Heart left ventricle (tissue), 16 donors: ENCODE results near the gene TCF7L2. TPM values are rescaled to one million over a fixed set of nuclear protein-coding genes. Genes with fewer than 3 reads are reported as not detected.

ENCODE experiments used
- ATAC-seq, 4 donors: fragments of 200-7000 bp; cut with Tn5 transposase; one replicate each; pipeline ENCODE4 v1.9.1; 2020 to 2022; ENCODE audit warnings: moderate library complexity in 4 of 4, mild to moderate bottlenecking in 3 of 4, moderate number of reproducible peaks in 1 of 4
- DNase-seq, 5 donors: peaks; one replicate each; pipeline ENCODE4 v3.0.0-alpha.2; 2020
- H3K27ac ChIP-seq, 12 donors: fragments of 200-600 bp; sonication (generic) in 4 of 12; one replicate each; pipeline versions ENCODE4 v1.5.0 to v1.8.0; 2016 to 2022; ENCODE audit warnings: mild to moderate bottlenecking in 2 of 12
- H3K27me3 ChIP-seq, 9 donors: fragments of 200-600 bp; sonication (generic) in 2 of 9; one replicate each; pipeline versions ENCODE4 v1.5.1 to v1.8.0; 2016 to 2022; ENCODE audit warnings: mild to moderate bottlenecking in 3 of 9
- H3K36me3 ChIP-seq, 9 donors: fragments of 200-600 bp; sonication (generic) in 2 of 9; one replicate each; pipeline versions ENCODE4 v1.5.0 to v1.8.0; 2018 to 2022; ENCODE audit warnings: mild to moderate bottlenecking in 2 of 9
- H3K4me1 ChIP-seq, 12 donors: fragments of 200-600 bp; sonication (generic) in 4 of 12; one replicate each; pipeline versions ENCODE4 v1.5.0 to v1.8.0; 2016 to 2022; ENCODE audit warnings: mild to moderate bottlenecking in 3 of 12
- H3K4me3 ChIP-seq, 12 donors: fragments of 200-600 bp; sonication (generic) in 4 of 12; one replicate each; pipeline versions ENCODE4 v1.5.0 to v1.8.0; 2017 to 2022; ENCODE audit warnings: mild to moderate bottlenecking in 9 of 12, moderate library complexity in 4 of 12
- H3K9me3 ChIP-seq, 12 donors: fragments of 200-600 bp; sonication (generic) in 4 of 12; one replicate each; pipeline versions ENCODE4 v1.5.0 to v1.8.0; 2016 to 2022; ENCODE audit warnings: mild to moderate bottlenecking in 1 of 12
- POLR2A ChIP-seq, 2 donors: fragments of 450-650 bp; IDR thresholded peaks; one replicate each; pipeline ENCODE4 v1.6.1; 2017; ENCODE audit warnings: antibody characterized with exemption in 2 of 2, mild to moderate bottlenecking in 2 of 2, moderate library complexity in 2 of 2
- WGBS, 4 donors: extraction: QIAGEN DNeasy Blood & Tissue Kit in 2 of 4; methylation state at CpG; one replicate each; pipeline versions ENCODE4 v1.1.5 to v1.1.7; 2013 to 2018; 5-methylcytosine and 5-hydroxymethylcytosine counted together
- intact Hi-C, 10 donors: fragments of 100-400 bp; cut with DNase I; formaldehyde crosslinking; loops; one replicate each; pipeline versions ENCODE4 v1.11.1 to v1.14.2; 2022
- polyA plus RNA-seq, 2 donors: library from polyadenylated mRNA; stranded (reverse); fragments of 200-250 nt; gene quantifications; one replicate each; pipeline ENCODE4 v1.2.3, GENCODE V29; 2013
- total RNA-seq, 9 donors: library from RNA; depleted of rRNA in 2 of 9; stranded (reverse); fragments of >200 nt in 2 of 9; fragmentation: NEBNext Ultra II Directional in 3 of 9; extraction: Animal tissue kit (Norgen Biotek cat#: 25700) in 3 of 9; gene quantifications; one replicate each; pipeline versions ENCODE4 v1.1.0 to v1.2.4, GENCODE V29; 2016 to 2023
- TF ChIP-seq, protein P1 (sequence below), 12 donors: fragments of 200-600 bp; sonication (generic) in 4 of 12; IDR thresholded peaks; one replicate each; pipeline versions ENCODE4 v1.5.0 to v1.8.0; 2018 to 2022; ENCODE audit warnings: antibody characterized with exemption in 12 of 12, mild to moderate bottlenecking in 5 of 12
- donor health status: ischemic (EF 13 %, LVEDD 7.1; RV severe dilation, severe dysfunction).
- donor health status: healthy with polysubstance abuse.
- donor health status: DM: no; HTN: yes; CAD: no.
- donor health status: DM: no; HTN: no; CAD: no.
- donor health status: ischemic (EF 25% LVEDD 6.9; RV normal size, moderate dysfunction).
- donor health status: ischemic (EF 25% LVEDD 5.7; RV mildly dilated, moderate dysfunction).
- donor health status: healthy.
- donor health status: DM: yes; HTN: yes; CAD: no.
- donor health status: ischemic (EF 35%, LVEDD 5.7; RV mildly dilated, moderate dysfunction).
- donor health status: nonischemic (EF 11% LVEDD 7.7; RV severe dilation, severe dysfunction).
- donor health status: DM: yes; HTN: yes; CAD: no.
- donor health status: PGD.
- donor health status: ischemic (EF 29% LVEDD 5.4; RV normal size, mild dysfunction).
- donor health status: nonischemic (EF 23%, LVEDD 6.1; RV moderate dilation, normal function).

TCF7L2 gene
- total and polyA plus RNA-seq, 11 donors, result 4.3 to 17.5 (median 8.4) TPM

DNA sequence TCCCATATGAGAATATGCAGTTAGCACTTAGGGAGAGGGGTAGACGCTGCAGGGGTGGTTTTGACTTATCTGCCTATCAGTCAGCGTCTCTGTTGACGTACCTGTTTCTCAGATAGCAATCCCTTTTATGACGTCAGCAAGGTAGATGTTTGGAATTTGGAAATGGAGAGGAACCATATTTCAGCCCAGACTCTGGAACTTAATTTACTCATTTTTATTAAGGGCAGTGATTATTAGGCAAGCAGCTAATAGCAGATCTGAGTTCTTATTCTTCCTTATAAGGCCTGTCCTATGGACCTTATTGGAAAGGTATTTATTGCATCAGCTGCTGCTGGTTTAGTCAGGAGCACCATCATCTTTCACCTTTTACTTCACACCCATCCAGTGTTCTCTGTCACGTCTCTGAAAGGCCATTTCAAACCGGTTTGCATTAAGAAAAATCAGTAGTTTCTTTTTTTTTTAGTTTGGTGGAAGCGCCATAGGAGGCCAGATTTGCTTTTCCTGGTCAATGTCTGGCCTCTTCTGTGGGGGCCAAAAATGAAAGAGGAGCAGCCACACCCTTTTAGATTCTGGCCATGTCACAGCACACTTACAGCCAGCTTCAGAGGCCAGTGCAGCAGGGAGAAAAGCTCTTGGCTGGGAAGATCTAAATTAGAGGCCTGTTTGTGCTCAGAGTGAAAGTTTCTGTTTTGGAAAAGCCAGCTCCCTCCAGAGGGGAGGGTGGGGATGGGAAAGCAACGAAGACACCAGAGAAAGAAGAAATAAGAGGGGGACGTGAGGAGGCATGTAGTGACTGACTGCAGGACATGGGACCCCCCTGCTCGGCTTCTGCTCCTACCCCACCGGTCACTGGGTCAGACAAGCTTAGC lies 146.3 kb downstream of the TCF7L2 start:
- H3K36me3 ChIP-seq, result peaks cover 0 to 4% (median 0%) of the 10 kb centered on the region in 9 donors
- 82 to 86% (median 84%) methylated on average over 11 of the region's 11 CpGs for WGBS, 4 donors
- no peak for TF ChIP-seq POLR2A (IDR thresholded peaks at IDR 0.05)
- TF ChIP-seq, protein P1, sequence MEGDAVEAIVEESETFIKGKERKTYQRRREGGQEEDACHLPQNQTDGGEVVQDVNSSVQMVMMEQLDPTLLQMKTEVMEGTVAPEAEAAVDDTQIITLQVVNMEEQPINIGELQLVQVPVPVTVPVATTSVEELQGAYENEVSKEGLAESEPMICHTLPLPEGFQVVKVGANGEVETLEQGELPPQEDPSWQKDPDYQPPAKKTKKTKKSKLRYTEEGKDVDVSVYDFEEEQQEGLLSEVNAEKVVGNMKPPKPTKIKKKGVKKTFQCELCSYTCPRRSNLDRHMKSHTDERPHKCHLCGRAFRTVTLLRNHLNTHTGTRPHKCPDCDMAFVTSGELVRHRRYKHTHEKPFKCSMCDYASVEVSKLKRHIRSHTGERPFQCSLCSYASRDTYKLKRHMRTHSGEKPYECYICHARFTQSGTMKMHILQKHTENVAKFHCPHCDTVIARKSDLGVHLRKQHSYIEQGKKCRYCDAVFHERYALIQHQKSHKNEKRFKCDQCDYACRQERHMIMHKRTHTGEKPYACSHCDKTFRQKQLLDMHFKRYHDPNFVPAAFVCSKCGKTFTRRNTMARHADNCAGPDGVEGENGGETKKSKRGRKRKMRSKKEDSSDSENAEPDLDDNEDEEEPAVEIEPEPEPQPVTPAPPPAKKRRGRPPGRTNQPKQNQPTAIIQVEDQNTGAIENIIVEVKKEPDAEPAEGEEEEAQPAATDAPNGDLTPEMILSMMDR (IDR thresholded peaks at IDR 0.05), result peak in 2 of 12 donors; percentile 16 to 18
- no peak overlapping the region for H3K4me3 ChIP-seq
- H3K27ac ChIP-seq, result peak overlapping the region in 9 of 12 donors; percentile 20 to 76 (median 52)
- peaks cover 0 to 68% (median 30%) of the 10 kb centered on the region in 12 donors for H3K4me1 ChIP-seq
- no peaks in the 10 kb centered on the region for H3K27me3 ChIP-seq
- peak; percentile 48 to 68 (median 58) for ATAC-seq
- peak in 1 of 5 donors; percentile 27 for DNase-seq
- intact Hi-C loops, result no loop called here
- H3K9me3 ChIP-seq, result no peaks in the 10 kb centered on the region

DNA sequence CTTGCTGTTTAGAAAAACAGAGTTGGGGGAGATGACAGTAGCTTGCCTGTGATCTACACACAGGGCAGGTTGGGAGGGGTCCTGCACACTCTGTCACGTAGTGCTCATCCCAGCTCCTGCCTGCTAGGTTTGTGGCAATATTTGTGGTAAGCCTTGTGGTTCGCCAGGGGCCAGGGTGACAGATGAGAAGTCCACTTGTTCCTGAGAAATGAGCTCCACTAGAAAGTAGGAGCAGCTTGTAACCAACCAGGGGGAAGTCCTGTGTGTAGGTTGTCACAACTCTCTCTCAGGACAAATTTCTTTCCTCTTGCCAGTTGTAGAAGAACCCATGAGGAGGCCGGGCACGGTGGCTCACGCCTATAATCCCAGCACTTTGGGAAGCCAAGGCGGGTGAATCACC lies 147.0 kb downstream of the TCF7L2 start:
- DNase-seq (no peak), ATAC-seq (peak in 1 of 4 donors; percentile 9)
- no peaks in the 10 kb centered on the region for H3K27me3 ChIP-seq
- peaks cover 0 to 62% (median 30%) of the 10 kb centered on the region in 12 donors for H3K4me1 ChIP-seq
- H3K9me3 ChIP-seq, result no peaks in the 10 kb centered on the region
- whole genome bisulfite sequencing, 4 donors, result 75 to 98% (median 88%) methylated on average over 6 of the region's 6 CpGs
- H3K4me3 ChIP-seq, result no peak overlapping the region
- intact Hi-C loops, result no loop called here
- peak overlapping the region in 9 of 12 donors; percentile 20 to 76 (median 52) for H3K27ac ChIP-seq
- peaks cover 0 to 4% (median 0%) of the 10 kb centered on the region in 9 donors for H3K36me3 ChIP-seq
- TF ChIP-seq POLR2A (IDR thresholded peaks at IDR 0.05), result no peak
- TF ChIP-seq, protein P1 (IDR thresholded peaks at IDR 0.05), result no peak

DNA sequence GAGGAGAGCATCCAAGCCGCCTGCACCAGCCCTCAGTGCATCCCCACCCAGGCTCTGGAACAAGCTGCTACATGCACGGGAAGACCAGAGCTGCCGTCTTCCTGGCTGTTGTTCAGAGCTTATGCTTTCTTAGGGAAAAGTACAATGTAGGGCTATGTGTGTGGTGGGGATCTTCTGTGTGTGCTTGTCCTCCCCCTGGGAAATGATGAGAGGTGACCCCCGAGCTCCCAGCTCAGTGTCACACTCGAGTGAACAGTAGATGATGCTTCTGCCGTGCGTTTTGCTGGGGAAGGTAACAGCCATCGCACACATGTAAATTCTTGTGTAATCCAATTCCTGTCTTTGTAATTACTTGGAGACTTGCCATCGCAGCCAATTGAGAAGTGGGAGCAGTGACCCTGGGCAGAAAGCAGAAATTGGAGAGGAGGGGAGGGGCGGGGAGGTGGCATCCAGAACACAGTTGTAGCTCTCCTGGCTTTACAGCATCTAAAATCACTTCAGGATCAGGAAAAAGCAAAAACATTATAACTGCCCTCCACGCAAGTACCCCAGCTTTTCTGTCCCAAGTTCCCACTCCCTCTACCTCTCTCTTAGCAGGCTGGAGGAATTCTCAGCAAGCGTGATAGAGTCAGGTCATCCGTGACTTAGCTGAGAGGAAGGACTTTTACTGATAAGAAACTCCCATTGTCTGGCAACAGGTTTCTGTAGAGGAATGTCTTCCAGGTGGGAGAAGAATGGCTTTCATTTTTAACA lies 149.6 kb downstream of the TCF7L2 start:
- intact Hi-C loops, result no loop called here
- Histone ChIP-seq H3K4me3 (no peak overlapping the region), H3K4me1 (peaks cover 0 to 53% (median 26%) of the 10 kb centered on the region in 12 donors), H3K36me3 (peaks cover 0 to 4% (median 0%) of the 10 kb centered on the region in 9 donors), H3K27me3 (no peaks in the 10 kb centered on the region), H3K9me3 (no peaks in the 10 kb centered on the region), H3K27ac (no peak overlapping the region)
- 47 to 59% (median 53%) methylated on average over 13 of the region's 13 CpGs for WGBS, 4 donors
- ATAC-seq (peak in 1 of 4 donors; percentile 20), DNase-seq (no peak)
- TF ChIP-seq, protein P1 (IDR thresholded peaks at IDR 0.05), result no peak
- no peak for TF ChIP-seq POLR2A (IDR thresholded peaks at IDR 0.05)

DNA sequence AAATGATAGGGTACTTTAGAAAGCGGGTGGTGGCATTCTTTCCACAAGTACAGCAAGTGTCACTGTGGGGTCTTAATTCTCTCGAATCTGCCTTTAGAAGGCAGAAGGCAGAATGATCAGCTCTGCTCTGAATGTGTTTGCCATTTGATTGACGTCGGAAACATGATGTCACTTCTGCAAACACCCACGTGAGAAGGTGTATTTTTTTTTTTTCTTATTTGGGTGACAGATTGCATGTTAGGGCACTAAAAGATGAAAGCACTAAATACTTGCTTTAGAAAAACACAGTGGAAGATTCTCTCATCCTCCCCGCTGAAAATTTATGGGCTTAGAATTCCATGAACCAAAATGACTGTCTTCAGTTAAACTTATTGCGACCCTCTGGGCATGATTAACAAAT lies 150.2 kb downstream of the TCF7L2 start:
- no peaks in the 10 kb centered on the region for H3K9me3 ChIP-seq
- peaks cover 0 to 4% (median 0%) of the 10 kb centered on the region in 9 donors for H3K36me3 ChIP-seq
- no peak for DNase-seq
- ATAC-seq, result no peak
- no peak overlapping the region for H3K4me3 ChIP-seq
- no peaks in the 10 kb centered on the region for H3K27me3 ChIP-seq
- 83 to 89% (median 83%) methylated on average over 7 of the region's 7 CpGs for WGBS, 4 donors
- H3K4me1 ChIP-seq, result peaks cover 0 to 51% (median 24%) of the 10 kb centered on the region in 12 donors
- no peak for TF ChIP-seq POLR2A (IDR thresholded peaks at IDR 0.05)
- TF ChIP-seq, protein P1 (IDR thresholded peaks at IDR 0.05), result no peak
- no peak overlapping the region for H3K27ac ChIP-seq
- intact Hi-C loops, result no loop called here
